Stimulated activated CD8-positive, alpha-beta memory T cell treated with anti-CD3 and anti-CD28 coated beads, Interleukin-4, amount 100 ng/mL, for 48 hours (primary cell): ENCODE results near the gene CUTA.

ENCODE experiments used
- DNase-seq: peaks from one replicate; pipeline ENCODE4 v3.0.0-alpha.2; 2020

The CUTA gene

GRCh38 chr6:33438978-33439594, 21.2 kb upstream of the CUTA start:
- DNase-seq, result no peak

GRCh38 chr6:33437666-33438065, 19.8 kb upstream of the CUTA start:
- DNase-seq, result no peak

- no peak for DNase-seq
Measured at GRCh38 chr6:33434961-33435360, 17.1 kb upstream of the CUTA start.

GRCh38 chr6:33433544-33434191, 15.8 kb upstream of the CUTA start:
- DNase-seq, result no peak

- no peak for DNase-seq
Measured at GRCh38 chr6:33433001-33433543, 15.2 kb upstream of the CUTA start.

- no peak for DNase-seq
Measured at GRCh38 chr6:33432546-33432945, 14.6 kb upstream of the CUTA start.

- no peak for DNase-seq
Measured at GRCh38 chr6:33431880-33432541, 14.1 kb upstream of the CUTA start.

- peak; percentile 89 for DNase-seq
Measured at GRCh38 chr6:33430991-33431879, 13.3 kb upstream of the CUTA start.

GRCh38 chr6:33430334-33430733, 12.4 kb upstream of the CUTA start:
- DNase-seq, result no peak

- no peak for DNase-seq
Measured at GRCh38 chr6:33429750-33430052, 11.8 kb upstream of the CUTA start.

- no peak for DNase-seq
Measured at GRCh38 chr6:33428966-33429749, 11.3 kb upstream of the CUTA start.

GRCh38 chr6:33428224-33428965, 10.5 kb upstream of the CUTA start:
- DNase-seq, result peak; percentile 55

- DNase-seq, result peak; percentile 70
Measured at GRCh38 chr6:33427585-33428223, 9.8 kb upstream of the CUTA start.

- no peak for DNase-seq
Measured at GRCh38 chr6:33426590-33427511, 8.9 kb upstream of the CUTA start.

GRCh38 chr6:33425668-33426577, 8.0 kb upstream of the CUTA start:
- peak; percentile 91 for DNase-seq

GRCh38 chr6:33424855-33425667, 7.2 kb upstream of the CUTA start:
- no peak for DNase-seq

GRCh38 chr6:33423777-33424176, 5.9 kb upstream of the CUTA start:
- DNase-seq, result no peak

GRCh38 chr6:33421344-33421643, 3.4 kb upstream of the CUTA start:
- no peak for DNase-seq
